GM12874 (cell line): ENCODE measurements around the gene ICA1L.
A peak's percentile ranks its signal among the peaks of the same experiment; 100 is the strongest.

ENCODE experiments used
- CTCF ChIP-seq: IDR thresholded peaks from 2 replicates; pipeline ENCODE4 v1.5.1; 2011; ENCODE audit warnings: low read depth, mild to moderate bottlenecking, control low read depth, low read length, moderate library complexity; ENCODE audit not compliant: insufficient read depth

Gene ICA1L

DNA sequence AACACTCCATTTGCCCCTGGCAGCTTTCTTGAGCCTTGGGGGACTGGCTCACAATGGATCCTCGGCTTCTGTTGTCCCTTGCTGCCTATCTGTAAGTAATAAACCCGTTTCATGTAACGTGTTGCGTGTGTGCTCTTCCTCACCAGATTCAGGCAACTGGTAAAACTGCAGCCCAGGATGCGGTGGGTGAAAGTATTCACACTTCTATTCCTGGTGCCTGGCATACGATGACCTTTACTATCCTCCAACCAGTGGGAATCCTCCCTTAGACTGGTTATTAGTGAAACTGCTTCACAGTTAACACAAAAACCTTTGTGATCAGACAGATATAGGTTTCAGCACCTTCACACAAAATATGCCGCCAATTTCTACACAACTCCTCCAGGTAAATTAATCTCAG, 13.6 kb upstream of the ICA1L start:
- TF ChIP-seq CTCF: no peak

GRCh38 chr2:202883987-202884675, 12.6 kb upstream of the ICA1L start:
- no peak for TF ChIP-seq CTCF

- no peak for TF ChIP-seq CTCF
These were observed 10.0 kb upstream of the ICA1L start for GRCh38 chr2:202881570-202881969.

DNA sequence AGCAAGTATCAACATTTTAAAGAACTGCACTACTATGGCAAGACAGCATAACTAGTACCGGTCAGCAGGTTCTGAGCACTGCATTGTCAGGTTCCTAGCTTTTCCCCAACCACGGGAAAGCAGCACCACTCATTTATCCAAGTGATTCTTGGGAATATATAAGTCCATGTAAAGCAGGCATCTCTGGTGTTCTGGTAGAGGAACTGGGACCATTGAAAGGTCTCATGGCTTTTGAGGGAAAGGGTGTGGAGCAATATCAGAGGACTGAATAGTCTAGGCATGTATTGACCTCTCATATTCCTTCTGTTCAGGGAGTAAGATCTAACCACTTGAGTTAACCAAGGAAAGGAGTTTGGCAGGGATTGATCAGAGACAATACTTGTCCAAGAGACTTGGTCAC, 6.1 kb upstream of the ICA1L start:
- no peak for TF ChIP-seq CTCF

- peak; percentile 78 for TF ChIP-seq CTCF
These were observed 901 bp downstream of the ICA1L start for GRCh38 chr2:202870431-202871299.

GRCh38 chr2:202861987-202862386, 9.6 kb downstream of the ICA1L start:
- no peak for TF ChIP-seq CTCF

DNA sequence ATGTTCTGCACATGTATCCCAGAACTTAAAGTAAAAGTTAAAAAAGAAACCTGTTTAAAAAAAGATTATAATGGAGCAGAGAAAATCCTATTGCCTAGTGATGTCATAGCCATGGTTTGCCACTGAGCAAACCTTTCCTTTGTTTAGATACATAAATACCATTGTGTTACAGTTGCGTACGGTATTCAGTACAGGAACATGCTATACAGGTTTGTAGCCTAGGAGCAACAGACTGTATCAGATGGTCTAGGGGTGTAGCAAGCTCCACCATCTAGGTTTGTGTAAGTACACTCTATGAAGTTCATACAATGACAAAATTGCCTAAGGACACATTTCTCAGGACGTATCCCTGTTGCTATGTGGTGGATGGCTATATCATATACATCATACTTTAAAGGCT, 13.0 kb downstream of the ICA1L start:
- no peak for TF ChIP-seq CTCF
